ENCODE results near the gene C2orf92. TPM values are rescaled to one million over a fixed set of nuclear protein-coding genes. Genes with fewer than 3 reads are reported as not detected.

The C2orf92 gene
- total and polyA plus RNA-seq, 2 donors (not counting 1 experiment from before 2014, with no cell fraction given): 0.99 to 1.1 TPM

GRCh38 chr2:97704989-97705388 lies 35.5 kb downstream of the C2orf92 start:
- Histone ChIP-seq H3K4me3 (replicated peaks in 1 of 4; ENCODE audit: control extremely low read depth in 1 of 4, insufficient read depth in 1 of 4, low read depth in 3 of 4, low read length in 4 of 4) (no peak overlapping the region), H3K27me3 (ENCODE audit: control insufficient read depth, insufficient read depth, low read length) (peaks cover 6% of the 10 kb centered on the region), H3K4me2 (ENCODE audit: extremely low read depth, insufficient read depth, low read length) (no peak overlapping the region), H3K36me3 (ENCODE audit: control insufficient read depth, insufficient read depth, low read length) (no peaks in the 10 kb centered on the region), H3K27ac (ENCODE audit: insufficient read depth, low read length) (no peak overlapping the region), H3K9ac (ENCODE audit: insufficient read depth, low read length) (no peak overlapping the region), H2AFZ (ENCODE audit: low read length) (no peak overlapping the region), H3K9me3 (ENCODE audit: control insufficient read depth, insufficient read depth, low read depth, low read length) (no peaks in the 10 kb centered on the region), H4K20me1 (ENCODE audit: control insufficient read depth, extremely low read depth, insufficient read depth, low read length) (no peaks in the 10 kb centered on the region), H3K4me1 (ENCODE audit: control insufficient read depth, extremely low read depth, insufficient read depth, low read length) (no peaks in the 10 kb centered on the region), H3K79me2 (ENCODE audit: control insufficient read depth, insufficient read depth, low read length) (no peaks in the 10 kb centered on the region)
- DNase-seq (ENCODE audit: low read depth in 2 of 2): no peak
- TF ChIP-seq EZH2 (IDR thresholded peaks at IDR 0.05; ENCODE audit: low read length, missing control alignments) (no peak), CTCF (conservative IDR thresholded peaks at IDR 0.05 in 1 of 2, IDR thresholded peaks at IDR 0.05 in 1 of 2; ENCODE audit: low read depth in 1 of 2, low read length in 2 of 2) (no peak)

- Histone ChIP-seq H3K27ac (ENCODE audit: insufficient read depth, low read length) (no peak overlapping the region), H2AFZ (ENCODE audit: low read length) (no peak overlapping the region), H3K79me2 (ENCODE audit: control insufficient read depth, insufficient read depth, low read length) (no peaks in the 10 kb centered on the region), H4K20me1 (ENCODE audit: control insufficient read depth, extremely low read depth, insufficient read depth, low read length) (no peaks in the 10 kb centered on the region), H3K4me2 (ENCODE audit: extremely low read depth, insufficient read depth, low read length) (no peak overlapping the region), H3K36me3 (ENCODE audit: control insufficient read depth, insufficient read depth, low read length) (no peaks in the 10 kb centered on the region), H3K9me3 (ENCODE audit: control insufficient read depth, insufficient read depth, low read depth, low read length) (no peaks in the 10 kb centered on the region), H3K4me1 (ENCODE audit: control insufficient read depth, extremely low read depth, insufficient read depth, low read length) (no peaks in the 10 kb centered on the region), H3K27me3 (ENCODE audit: control insufficient read depth, insufficient read depth, low read length) (peaks cover 6% of the 10 kb centered on the region), H3K4me3 (replicated peaks in 1 of 4; ENCODE audit: control extremely low read depth in 1 of 4, insufficient read depth in 1 of 4, low read depth in 3 of 4, low read length in 4 of 4) (no peak overlapping the region), H3K9ac (ENCODE audit: insufficient read depth, low read length) (no peak overlapping the region)
- DNase-seq (ENCODE audit: low read depth in 2 of 2): no peak
- TF ChIP-seq CTCF (conservative IDR thresholded peaks at IDR 0.05 in 1 of 2, IDR thresholded peaks at IDR 0.05 in 1 of 2; ENCODE audit: low read depth in 1 of 2, low read length in 2 of 2): no peak
- no peak for TF ChIP-seq EZH2 (IDR thresholded peaks at IDR 0.05; ENCODE audit: low read length, missing control alignments)
Measured at GRCh38 chr2:97706112-97706511, 36.6 kb downstream of the C2orf92 start.

GRCh38 chr2:97706708-97707345 lies 37.3 kb downstream of the C2orf92 start:
- H2AFZ ChIP-seq (ENCODE audit: low read length): no peak overlapping the region
- no peak for DNase-seq (ENCODE audit: low read depth in 2 of 2)
- no peaks in the 10 kb centered on the region for H3K79me2 ChIP-seq (ENCODE audit: control insufficient read depth, insufficient read depth, low read length)
- H3K27me3 ChIP-seq (ENCODE audit: control insufficient read depth, insufficient read depth, low read length): peaks cover 6% of the 10 kb centered on the region
- no peak overlapping the region for H3K9ac ChIP-seq (ENCODE audit: insufficient read depth, low read length)
- H3K4me1 ChIP-seq (ENCODE audit: control insufficient read depth, extremely low read depth, insufficient read depth, low read length): no peaks in the 10 kb centered on the region
- H3K4me3 ChIP-seq (replicated peaks in 1 of 4; ENCODE audit: control extremely low read depth in 1 of 4, insufficient read depth in 1 of 4, low read depth in 3 of 4, low read length in 4 of 4): no peak overlapping the region
- H3K36me3 ChIP-seq (ENCODE audit: control insufficient read depth, insufficient read depth, low read length): no peaks in the 10 kb centered on the region
- H4K20me1 ChIP-seq (ENCODE audit: control insufficient read depth, extremely low read depth, insufficient read depth, low read length): no peaks in the 10 kb centered on the region
- H3K4me2 ChIP-seq (ENCODE audit: extremely low read depth, insufficient read depth, low read length): no peak overlapping the region
- no peaks in the 10 kb centered on the region for H3K9me3 ChIP-seq (ENCODE audit: control insufficient read depth, insufficient read depth, low read depth, low read length)
- no peak overlapping the region for H3K27ac ChIP-seq (ENCODE audit: insufficient read depth, low read length)
- TF ChIP-seq CTCF (conservative IDR thresholded peaks at IDR 0.05 in 1 of 2, IDR thresholded peaks at IDR 0.05 in 1 of 2; ENCODE audit: low read depth in 1 of 2, low read length in 2 of 2): no peak
- TF ChIP-seq EZH2 (IDR thresholded peaks at IDR 0.05; ENCODE audit: low read length, missing control alignments): no peak

Data from fibroblast of lung (primary cell).